Limb (tissue), 2 donors: ENCODE results near the gene ITGAD.
"Not testable (repeated sequence)": the region's sequence is repeated elsewhere in the genome, so short reads cannot be mapped to it uniquely, and the experiment has no call there.

Experiments used
- DNase-seq, 2 donors: peaks; one replicate each; pipeline ENCODE4 v3.0.0-alpha.2; 2016; ENCODE audit errors: extremely low spot score in 2 of 2

Gene ITGAD

DNA sequence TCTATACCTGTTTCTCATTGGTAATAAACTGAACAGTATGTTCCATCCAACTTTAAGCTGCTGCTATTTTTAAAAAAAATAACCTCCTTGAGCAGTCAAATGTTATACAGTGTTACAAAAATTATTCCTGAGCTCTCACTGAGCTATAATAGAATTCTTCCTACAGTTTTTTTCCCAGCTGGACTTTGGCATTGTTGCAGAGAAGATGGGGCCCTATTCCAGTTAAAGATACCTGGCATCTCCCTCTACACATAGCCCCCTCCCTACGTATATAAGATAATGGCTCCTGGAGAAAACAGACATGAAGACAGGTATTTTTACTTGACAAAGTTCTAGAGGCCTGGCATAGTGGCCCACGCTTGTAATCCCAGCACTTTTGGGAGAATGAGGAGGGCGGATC lies 36.7 kb downstream of the ITGAD start:
- no peak for DNase-seq

DNA sequence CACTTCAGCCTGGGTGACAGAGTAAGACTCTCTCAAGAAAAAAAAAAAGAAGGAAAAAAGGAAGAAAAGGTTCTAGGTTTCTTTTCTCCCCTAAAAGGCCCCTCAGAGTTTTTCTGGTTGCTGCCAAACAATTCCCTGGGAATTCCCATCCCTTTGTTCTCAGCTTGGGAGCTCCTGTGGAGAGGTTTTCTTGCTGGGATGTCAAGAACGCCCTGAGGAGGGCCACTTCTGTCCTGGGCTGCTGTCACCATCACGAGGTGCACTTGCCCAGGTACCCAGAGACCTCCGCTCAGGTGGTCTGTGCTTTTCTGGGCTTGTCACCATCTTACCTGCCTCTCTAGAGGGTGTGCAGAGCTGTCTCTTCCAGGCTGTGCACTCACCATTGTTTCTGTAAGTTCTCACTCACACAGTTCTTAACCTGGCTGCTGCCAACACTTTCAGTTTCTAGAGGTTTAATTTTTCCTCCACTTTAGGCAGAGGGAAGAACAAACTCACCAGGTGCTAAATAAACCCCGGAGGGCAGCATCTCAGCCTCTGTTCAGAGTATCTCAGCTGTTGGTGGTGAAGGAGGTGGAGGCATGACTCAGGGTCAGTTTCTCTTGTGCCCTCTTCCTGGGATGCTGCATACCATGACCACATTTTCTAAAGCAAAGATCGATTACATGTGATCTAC lies 37.4 kb downstream of the ITGAD start:
- no peak for DNase-seq

DNA sequence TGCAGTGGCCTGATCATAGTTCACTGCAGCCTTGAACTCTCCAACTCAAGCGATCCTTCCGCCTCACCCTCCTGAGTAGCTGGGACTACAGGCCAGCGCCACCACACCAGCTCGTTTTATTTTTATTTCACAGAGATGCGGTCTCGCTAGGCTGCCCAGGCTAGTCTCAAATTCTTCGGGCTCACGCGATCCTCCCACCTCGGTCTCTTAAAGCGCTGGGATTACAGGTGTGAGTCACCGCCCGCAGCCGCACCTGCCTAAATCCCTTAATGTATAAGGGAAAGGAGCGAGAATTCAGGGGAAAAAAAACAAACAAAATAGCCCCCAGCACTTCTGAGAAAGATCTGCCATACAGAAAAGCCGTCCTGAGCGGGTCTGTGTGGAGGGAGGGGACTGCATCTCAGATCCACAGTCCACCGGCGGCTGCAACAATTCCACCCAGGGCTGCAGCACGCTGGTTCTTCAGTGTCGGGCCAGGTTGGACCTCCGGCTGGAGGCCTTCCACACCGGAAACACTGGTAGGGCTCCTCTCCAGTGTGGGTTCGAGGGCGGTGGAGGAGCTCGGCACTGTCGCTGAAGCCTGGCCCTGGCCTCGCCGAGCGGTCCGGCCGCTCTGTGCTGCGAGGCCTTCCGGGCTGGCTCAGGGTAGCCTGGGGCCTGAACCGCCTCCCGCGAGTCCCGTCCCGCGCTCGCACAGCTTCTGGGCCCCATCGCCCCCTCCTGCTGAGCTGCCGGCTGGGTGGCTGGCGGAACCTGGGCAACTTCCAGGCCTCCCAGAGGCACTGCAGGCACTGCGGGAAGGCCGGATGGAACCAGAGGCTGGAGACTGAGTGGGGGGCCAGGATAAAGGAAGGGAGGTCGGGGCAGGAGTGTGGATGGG lies 42.4 kb downstream of the ITGAD start:
- no peak for DNase-seq

- DNase-seq: no peak
Observed at GRCh38 chr16:31436221-31437045, 43.3 kb downstream of the ITGAD start.

GRCh38 chr16:31438414-31438813 lies 45.3 kb downstream of the ITGAD start:
- DNase-seq: no peak

GRCh38 chr16:31439023-31439422 lies 45.9 kb downstream of the ITGAD start:
- DNase-seq: not testable (repeated sequence)

DNA sequence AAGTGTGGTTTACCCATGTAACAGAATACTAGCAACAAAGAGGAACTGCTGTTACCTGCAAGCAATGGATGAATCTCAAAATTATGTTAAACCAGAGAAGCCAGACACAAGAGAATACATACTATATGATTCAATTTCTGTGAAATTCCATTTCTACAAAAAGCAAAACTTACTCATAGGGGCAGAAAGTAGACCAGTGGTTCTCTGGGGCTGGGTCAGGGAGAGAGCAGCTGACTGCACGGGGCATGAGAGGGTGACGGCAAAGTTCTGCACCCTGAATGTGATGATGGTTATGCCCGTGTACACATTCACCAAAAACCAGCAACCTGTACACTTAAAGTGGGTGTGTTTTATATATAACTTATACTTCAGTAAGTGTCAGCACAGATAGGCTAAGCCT lies 46.4 kb downstream of the ITGAD start:
- DNase-seq: no peak

DNA sequence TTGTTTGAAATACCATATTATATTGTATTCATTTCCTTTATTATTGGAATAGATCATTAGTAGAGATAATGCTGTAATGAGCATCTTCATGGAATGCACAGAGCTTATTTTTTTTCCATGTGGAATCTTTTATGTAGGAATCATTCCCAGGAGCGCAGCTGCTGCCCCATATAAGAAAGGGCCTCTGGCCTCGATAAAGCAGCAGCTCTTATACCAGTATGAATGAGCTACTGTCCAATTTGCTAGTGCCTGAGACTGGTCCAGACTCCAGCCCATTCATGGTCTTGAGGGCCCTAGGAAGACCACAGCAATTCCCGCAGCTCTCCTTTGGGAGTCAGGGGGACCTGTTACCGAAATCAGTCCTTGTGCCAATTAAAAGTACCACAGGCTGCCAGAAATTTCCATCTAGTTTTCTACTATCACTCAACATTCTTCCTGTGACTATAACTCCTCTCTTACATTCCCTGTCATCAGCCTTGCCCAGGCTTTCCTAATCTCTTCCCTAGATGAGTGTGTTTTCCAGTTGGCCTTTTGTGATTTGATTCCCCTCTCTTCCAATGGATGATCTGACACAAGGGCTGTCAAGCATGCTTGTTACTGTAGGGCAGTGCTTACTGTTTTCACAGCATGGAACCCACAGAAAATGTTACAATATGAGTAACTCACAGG lies 47.5 kb downstream of the ITGAD start:
- DNase-seq: no peak

DNA sequence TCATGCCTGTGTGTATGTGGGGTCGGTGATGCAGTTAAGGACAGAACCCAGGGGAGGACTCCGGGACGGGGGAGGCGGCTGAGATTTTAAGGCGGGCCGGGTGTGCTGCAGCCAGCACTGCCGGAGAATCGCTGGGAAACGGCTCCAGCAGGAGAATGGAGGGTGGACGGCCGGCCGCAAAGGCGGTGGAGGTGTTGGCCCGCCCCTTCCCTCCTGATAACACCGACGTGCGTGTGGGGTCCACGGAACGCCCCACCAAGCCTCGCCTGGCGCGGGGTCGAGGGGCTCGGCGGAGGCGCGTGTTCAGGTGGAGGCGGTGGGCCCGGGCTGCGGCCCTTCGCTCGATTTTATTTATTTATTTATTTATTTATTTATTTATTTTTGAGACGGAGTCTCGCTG lies 48.8 kb downstream of the ITGAD start:
- no peak for DNase-seq

DNA sequence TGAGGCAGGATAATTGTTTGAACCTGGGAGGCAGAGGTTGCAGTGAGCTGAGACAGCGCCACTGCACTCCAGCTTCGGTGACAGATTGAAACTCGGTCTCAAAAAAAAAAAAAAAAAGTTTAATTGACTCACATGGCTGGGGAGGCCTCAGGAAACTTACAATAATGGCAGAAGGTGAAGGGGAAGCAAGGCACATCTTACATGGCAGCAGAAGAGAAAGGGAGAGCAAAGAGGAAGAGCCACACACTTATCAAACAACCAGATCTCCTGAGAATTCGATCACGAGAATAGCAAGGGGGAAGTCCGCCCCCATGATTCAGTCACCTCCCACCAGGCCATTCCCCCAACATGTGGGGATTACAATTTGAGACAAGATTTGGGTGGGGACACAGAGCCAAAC lies 52.8 kb downstream of the ITGAD start:
- DNase-seq: not testable (repeated sequence)

DNA sequence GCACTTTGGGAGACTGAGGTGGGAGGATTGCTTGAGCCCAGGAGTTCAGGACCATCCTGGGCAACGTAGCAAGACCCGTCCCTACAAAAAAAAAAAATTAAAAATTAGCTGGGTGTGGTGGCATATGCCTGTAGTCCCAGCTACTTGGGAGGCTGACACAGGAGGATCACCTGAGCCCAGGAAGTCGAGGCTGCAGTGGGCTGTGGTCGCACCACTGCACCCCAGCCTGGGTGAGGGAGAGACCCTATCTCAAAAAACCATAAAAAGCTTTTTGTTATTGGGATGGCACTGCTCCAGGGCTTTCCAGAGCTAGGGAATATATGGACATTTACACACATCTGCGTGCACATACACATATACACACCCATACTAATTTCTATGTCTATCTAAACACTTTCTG lies 58.1 kb downstream of the ITGAD start:
- DNase-seq: no peak

DNA sequence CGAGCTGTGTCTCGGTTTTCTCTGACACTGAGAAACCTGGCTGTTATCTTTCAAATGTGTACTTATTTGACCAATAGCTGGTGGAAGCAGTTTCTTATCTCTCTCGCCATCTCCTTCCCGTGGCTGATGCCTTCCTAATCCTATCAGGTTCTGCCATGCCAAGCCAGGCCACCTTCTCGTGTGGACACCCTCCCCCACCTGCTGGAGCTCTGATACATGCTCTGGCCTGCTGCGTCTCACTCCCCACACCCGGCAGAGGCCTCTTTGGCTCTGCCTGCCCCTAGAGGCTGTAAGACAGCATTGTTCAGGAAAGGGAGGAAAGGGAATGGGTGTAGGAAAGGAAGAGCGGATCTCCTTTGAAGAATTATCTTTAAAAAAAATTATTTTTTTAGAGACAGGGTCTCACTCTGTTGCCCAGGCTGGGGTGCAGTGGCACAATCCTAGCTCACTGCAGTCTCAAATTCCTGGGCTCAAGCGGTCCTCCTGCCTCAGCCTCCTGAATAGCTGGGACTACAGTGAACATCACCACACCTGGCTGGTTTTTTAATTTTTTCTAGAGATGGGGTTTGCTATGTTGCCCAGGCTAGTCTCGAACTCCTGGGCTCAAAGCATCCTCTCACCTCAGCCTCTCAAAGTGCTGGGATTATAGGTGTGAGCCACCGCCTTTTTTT lies 58.7 kb downstream of the ITGAD start:
- peak in 1 of 2 donors; percentile 49 for DNase-seq

GRCh38 chr16:31452631-31453106 lies 59.5 kb downstream of the ITGAD start:
- no peak for DNase-seq

DNA sequence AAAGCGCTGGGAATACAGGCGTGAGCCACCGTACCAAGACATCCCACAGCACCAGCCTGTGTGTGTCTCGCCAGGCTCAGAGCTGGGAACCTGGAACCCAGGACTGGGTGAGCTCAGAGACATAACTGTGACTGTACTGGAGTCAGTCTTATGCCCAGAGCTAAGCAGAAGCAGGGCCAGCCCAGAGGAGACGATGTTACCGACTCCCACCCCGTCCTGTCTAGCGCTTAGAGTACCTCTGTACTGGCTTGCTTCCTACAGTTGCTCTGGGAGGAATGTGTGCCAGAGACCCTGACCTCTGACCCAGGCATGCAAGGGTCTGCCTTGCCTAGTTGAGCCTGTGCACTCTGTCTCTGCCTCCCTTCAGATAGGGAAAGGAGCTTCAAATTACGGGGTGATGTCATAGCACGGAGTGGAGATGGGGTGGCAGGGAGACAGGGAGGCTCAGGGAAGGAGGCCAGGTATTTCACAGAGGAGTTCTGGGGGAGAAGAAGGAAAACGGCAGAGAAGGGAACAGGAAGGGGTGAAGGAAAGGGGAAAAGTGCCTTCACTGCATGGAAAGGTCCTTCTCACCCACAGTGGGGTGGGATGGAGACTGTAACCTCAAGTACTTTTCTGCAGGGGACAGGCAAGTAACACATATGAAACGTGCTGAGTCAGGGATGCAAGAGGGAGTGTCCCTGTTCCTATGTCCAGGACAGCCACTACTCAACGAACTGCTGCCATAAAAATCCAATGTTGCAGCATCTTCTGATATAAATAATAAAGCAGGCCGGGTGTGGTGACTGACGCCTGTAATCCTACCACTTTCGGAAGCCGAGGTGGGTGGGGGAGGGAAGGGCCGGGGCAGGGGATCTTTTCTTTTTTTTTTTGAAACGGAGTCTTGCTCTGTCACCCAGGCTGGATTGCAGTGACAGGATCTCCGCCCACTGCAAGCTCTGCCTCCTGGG lies 60.4 kb downstream of the ITGAD start:
- peak in 1 of 2 donors; percentile 29 for DNase-seq

DNA sequence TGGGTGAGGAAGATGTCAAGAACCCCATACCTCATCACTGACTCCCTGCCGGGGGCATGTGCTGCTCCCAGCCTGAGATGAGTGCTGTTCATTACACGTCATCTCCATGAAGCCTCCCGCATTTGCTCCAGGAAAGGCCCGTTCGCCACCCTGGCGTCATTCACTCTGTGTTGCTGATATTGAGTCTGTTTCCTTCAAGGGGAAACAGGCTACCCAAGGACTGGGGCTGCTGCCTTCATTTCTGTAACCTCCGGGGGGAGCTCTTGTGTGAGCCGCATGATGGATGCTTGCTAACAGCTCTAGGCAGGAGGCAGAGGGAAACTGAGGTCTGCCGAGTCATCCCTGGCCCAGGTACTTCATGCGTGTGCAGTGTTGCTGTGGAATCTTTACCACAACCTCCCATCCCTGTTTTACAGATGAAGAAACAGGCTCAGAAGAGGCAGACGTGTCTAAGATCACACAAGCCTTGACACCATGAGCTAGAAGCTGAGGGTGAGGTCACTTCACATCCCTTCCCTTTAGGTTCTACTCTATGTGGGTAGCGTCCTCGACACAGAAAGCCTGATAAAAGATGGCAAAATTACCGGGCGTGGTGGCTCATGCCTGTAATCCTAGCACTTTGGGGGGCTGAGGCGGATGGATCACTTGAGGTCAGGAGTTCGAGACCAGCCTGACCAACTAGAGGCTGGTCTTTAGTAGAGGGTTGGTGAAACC lies 62.6 kb downstream of the ITGAD start:
- no peak for DNase-seq

DNA sequence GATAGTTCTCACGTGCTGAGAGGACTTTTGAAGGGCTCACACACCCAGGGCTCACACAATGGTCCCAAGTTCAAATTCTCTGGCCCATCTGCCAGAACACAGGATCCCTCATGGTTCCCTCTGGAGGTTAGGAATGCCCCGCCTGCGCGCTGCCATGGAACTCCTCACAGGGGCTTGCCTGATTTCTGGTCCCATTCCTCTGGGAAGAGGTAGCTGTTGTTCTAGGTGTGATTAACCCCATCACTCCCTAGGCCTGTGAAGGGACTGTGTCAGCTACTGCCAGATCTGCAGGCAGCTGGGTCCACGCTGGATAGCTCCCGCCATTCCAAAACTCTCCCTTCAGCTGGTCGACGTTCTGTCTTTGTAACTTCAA lies 63.8 kb downstream of the ITGAD start:
- no peak for DNase-seq

DNA sequence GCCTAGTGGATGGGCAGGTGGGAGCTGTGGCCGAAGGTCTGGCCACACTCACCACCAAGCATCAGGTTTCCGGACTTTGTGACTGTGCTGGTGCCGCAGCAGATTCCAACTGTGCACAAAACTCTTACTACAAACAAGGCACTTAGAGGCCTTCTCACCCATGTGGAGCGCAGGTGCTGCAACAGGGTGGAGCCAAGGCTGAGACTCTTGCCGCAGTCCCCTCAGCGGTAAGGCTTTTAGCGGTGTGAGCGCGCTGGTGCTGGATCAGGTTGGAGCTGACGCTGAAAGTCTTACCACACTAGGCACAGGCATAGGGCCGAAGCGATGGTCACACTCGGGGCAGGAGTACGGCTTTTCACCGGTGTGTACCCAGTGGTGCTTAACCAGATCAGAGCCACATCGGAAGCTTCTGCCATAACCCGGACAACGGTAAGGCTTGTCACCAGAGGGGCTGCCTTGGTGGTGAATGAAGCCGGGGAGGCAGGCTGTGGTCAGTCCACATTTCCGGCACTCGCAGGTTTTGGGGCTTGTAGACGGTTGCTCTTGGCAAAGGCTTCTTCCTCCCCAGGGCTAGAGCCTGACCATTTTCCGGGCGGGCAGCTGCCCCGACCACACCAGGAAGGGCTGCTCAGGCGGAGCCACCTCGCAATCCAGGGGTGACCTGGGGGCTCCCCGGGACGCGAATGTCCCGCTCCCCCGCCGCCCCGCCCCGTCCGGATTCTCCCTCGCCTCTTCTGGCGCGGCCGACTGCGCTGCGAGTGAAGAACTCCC lies 65.1 kb downstream of the ITGAD start:
- no peak for DNase-seq
